Mesenteric fat pad (tissue), 1 donor: ENCODE results near the gene SLC25A11. TPM values are rescaled to one million over a fixed set of nuclear protein-coding genes. Genes with fewer than 3 reads are reported as not detected.

Experiments used
- DNase-seq: peaks from one replicate; pipeline ENCODE4 v3.0.0-alpha.2; 2020; ENCODE audit warnings: low spot score
- microRNA-seq: library from miRNA; unstranded; fragments of <30 nt; microRNA quantifications from one replicate; pipeline ENCODE4 v1.2.0, GENCODE V29; 2020; ENCODE audit warnings: borderline number of aligned reads
- total RNA-seq: library from RNA; stranded (reverse); fragmentation: NEBNext Ultra II Directional; extraction: Animal tissue kit (Norgen Biotek cat#: 25700); gene quantifications from one replicate; pipeline ENCODE4 v1.2.1, GENCODE V29; 2021
- donor health status: DM: yes; HTN: yes; CAD: no.

Gene SLC25A11
- total RNA-seq, 1 donor from 2014 or later, result 50.0 TPM

GRCh38 chr17:4896332-4897197 lies 43.3 kb downstream of the SLC25A11 start:
- DNase-seq, result no peak

GRCh38 chr17:4895657-4896331 lies 44.1 kb downstream of the SLC25A11 start:
- DNase-seq, result no peak

- no peak for DNase-seq
Observed at GRCh38 chr17:4895121-4895520, 44.7 kb downstream of the SLC25A11 start.

GRCh38 chr17:4893721-4894560 lies 45.9 kb downstream of the SLC25A11 start:
- DNase-seq, result no peak

GRCh38 chr17:4893272-4893671 lies 46.6 kb downstream of the SLC25A11 start:
- no peak for DNase-seq

- no peak for DNase-seq
Observed at GRCh38 chr17:4892499-4893221, 47.2 kb downstream of the SLC25A11 start.

GRCh38 chr17:4891411-4892410 lies 48.1 kb downstream of the SLC25A11 start:
- no peak for DNase-seq

- no peak for DNase-seq
Observed at GRCh38 chr17:4887581-4887980, 52.3 kb downstream of the SLC25A11 start.

Small RNAs within 50 kb of the gene (microRNA-seq; reads per million reads assigned to microRNA genes)
- not detected for gene MIR6864
- not detected for gene MIR6865

Other genes with a start within 250 kb of the SLC25A11 start
- gene PELP1, start 235.9 kb downstream of the SLC25A11 start, total RNA-seq, result 29.3 TPM
- 131 TPM for gene ARRB2, start 229.4 kb downstream of the SLC25A11 start, total RNA-seq
- 16.1 TPM for gene MED11, start 208.6 kb downstream of the SLC25A11 start, total RNA-seq
- 2.9 TPM for gene ZMYND15, start 200.2 kb downstream of the SLC25A11 start, total RNA-seq
- 51.3 TPM for gene CXCL16, start 200.1 kb downstream of the SLC25A11 start, total RNA-seq
- gene TM4SF5, start 168.2 kb downstream of the SLC25A11 start, total RNA-seq, result not detected
- gene VMO1, start 153.7 kb downstream of the SLC25A11 start, total RNA-seq, result 6.9 TPM
- gene GLTPD2, start 151.1 kb downstream of the SLC25A11 start, total RNA-seq, result not detected
- gene PSMB6, start 143.9 kb downstream of the SLC25A11 start, total RNA-seq, result 109 TPM
- gene PLD2, start 132.9 kb downstream of the SLC25A11 start, total RNA-seq, result 22.8 TPM
- gene MINK1, start 106.7 kb downstream of the SLC25A11 start, total RNA-seq, result 60.3 TPM
- 3.0 TPM for gene C17orf107, start 40.5 kb downstream of the SLC25A11 start, total RNA-seq
- 1.6 TPM for gene CHRNE, start 36.9 kb downstream of the SLC25A11 start, total RNA-seq
- not detected for gene GP1BA, start 7.8 kb downstream of the SLC25A11 start, total RNA-seq
- gene RNF167, start 222 bp upstream of the SLC25A11 start, total RNA-seq, result 63.3 TPM
- 575 TPM for gene PFN1, start 8.5 kb upstream of the SLC25A11 start, total RNA-seq
- gene ENO3, start 11.1 kb upstream of the SLC25A11 start, total RNA-seq, result 4.0 TPM
- 55.5 TPM for gene SPAG7, start 27.8 kb upstream of the SLC25A11 start, total RNA-seq
- 53.8 TPM for gene CAMTA2, start 47.6 kb upstream of the SLC25A11 start, total RNA-seq
- gene INCA1, start 57.5 kb upstream of the SLC25A11 start, total RNA-seq, result 0.71 TPM
- 213 TPM for gene KIF1C, start 57.9 kb upstream of the SLC25A11 start, total RNA-seq
- gene SLC52A1, start 95.4 kb upstream of the SLC25A11 start, total RNA-seq, result 0.22 TPM
- gene ZFP3, start 138.4 kb upstream of the SLC25A11 start, total RNA-seq, result 4.2 TPM
- 4.6 TPM for gene ZNF232, start 171.8 kb upstream of the SLC25A11 start, total RNA-seq
- gene USP6, start 176.0 kb upstream of the SLC25A11 start, total RNA-seq, result 0.26 TPM